Mesenteric fat pad (tissue), 1 donor: Measurements from ENCODE around the gene TNS3. TPM values are rescaled to one million over a fixed set of nuclear protein-coding genes. Genes with fewer than 3 reads are reported as not detected.

Source experiments
- DNase-seq: peaks from one replicate; pipeline ENCODE4 v3.0.0-alpha.2; 2020; ENCODE audit warnings: low spot score
- total RNA-seq: library from RNA; stranded (reverse); fragmentation: NEBNext Ultra II Directional; extraction: Animal tissue kit (Norgen Biotek cat#: 25700); gene quantifications from one replicate; pipeline ENCODE4 v1.2.1, GENCODE V29; 2021
- donor health status: DM: yes; HTN: yes; CAD: no.

Gene TNS3
- total RNA-seq, 1 donor from 2014 or later = 152 TPM

GRCh38 chr7:47247132-47247531 lies 334.8 kb downstream of the TNS3 start:
- no peak for DNase-seq

DNA sequence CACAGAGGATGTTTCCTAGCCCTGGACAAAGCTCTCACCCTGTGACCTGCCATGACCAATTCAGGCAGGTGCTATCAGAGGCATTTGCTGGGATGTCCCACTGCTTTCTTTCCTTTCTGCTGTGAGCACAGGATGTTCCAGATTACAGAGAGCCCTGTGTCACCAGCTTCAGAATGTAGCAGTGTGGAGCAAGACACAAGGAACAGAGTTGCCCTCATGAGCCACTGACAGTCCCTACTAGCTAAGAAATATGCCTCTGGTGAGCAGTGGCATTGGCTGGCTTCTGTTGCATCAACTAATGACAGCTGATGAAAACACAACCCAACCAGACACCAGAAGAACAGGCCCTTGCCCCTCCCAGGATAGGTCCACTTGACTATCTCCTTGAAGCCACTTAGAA lies 337.2 kb downstream of the TNS3 start:
- no peak for DNase-seq

- DNase-seq = no peak
These were observed 340.5 kb downstream of the TNS3 start for GRCh38 chr7:47241112-47242065.

- DNase-seq = no peak
These were observed 341.9 kb downstream of the TNS3 start for GRCh38 chr7:47239931-47240421.

DNA sequence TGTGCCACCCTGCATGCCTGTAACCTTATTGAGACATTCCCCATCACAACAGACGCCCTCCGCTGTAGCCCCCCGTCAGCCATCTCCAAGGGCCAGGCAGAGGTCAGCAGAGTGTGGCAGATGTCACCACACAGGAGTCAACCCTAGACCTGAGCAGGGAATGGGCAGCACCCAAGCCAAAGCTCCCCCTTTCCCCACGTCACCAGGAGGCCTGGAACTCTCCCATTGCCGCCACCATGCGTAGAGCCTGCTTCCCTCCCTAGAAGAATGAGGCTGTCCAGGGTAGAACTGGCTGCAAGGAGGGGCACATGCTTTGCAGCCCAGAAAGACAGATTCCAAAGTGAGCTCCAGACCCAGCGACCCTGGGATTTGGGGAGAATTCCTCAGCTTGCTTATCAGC lies 342.9 kb downstream of the TNS3 start:
- DNase-seq = no peak

- no peak for DNase-seq
These were observed 345.3 kb downstream of the TNS3 start for GRCh38 chr7:47236480-47237129.

DNA sequence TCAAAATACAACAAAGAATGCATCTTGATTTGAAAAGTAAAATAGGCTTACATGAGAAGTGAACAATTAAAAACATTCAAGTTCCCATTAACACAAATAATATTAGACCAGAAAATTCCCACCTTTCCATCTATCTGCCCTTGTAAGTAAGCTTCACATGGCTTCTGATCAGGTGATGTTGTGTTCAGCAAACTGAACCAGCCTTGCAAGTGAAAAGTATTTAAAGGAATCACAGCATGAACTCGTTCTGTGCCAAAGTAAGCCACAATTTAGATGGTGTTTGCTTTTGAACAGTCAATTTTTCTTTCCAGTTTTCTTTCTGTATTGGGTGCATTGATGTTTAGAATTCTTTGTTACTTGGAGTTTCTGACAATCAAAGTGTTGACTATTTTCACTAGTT lies 347.9 kb downstream of the TNS3 start:
- no peak for DNase-seq

GRCh38 chr7:47232751-47233412 lies 349.0 kb downstream of the TNS3 start:
- no peak for DNase-seq

DNA sequence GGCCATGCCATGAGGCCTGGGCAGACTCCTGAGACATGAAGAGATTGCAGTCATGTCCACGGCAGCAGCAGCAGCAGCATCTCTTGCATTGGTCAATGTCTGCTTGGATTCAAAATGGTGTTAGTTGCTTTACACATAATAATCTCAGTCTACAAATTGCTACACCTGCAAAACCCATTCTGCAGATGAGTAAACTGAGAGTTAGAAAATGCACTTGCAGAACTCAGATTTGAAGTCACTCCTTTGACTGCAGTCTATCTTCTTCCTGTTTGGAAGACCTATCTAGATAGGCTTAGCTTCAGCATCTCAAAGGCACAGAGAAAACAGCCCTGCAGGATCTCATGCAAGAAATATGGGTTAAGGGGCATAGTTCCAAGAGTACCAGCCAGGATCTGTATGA lies 350.3 kb downstream of the TNS3 start:
- no peak for DNase-seq

DNA sequence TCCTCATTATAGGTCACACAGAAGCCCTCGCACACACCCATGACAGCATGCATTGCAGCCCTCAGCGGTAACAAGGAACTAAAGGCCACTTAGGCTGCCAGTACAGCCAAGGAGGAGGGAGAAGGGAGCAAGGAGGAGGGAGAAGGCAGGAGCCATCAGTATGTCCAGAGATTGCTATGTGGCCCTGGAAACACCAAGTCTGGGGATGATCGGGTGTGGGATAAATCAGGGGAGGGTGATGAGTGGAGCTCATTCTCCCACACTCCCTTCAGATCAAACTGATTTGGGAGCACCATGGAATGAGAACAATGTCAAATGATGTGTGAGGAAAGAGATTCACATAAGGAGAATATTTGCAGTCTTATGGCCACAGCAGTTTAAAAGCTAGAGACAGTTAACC lies 350.9 kb downstream of the TNS3 start:
- DNase-seq = no peak

DNA sequence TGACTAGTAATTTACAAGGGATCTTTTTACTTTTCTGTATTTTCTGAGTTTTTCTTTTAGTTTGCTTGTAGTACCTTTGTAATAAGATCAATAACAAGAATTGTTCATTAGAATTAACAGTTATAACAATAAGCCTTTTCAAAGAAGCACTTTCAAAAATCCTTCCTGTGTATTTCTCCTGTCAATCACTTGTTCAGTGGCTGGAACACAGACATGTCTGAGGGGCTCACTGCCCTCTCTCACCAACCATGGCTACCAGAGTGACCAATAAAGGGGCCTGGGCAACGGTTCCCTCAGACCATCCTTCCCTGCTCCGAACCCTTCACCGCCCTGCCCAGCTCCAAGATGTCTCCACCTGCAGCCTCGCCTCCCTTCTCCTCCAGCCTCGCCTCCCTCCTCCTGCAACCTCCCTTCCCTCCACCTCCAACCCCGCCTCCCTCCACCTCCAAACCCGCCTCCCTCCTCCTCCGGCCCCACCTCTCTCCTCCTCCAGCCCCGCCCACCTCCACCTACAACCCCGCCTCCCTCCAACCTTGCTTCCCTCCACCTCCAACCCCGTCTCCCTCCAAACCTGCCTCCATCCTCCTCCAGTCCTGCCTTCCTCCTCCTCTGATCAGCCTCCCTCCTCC lies 353.4 kb downstream of the TNS3 start:
- DNase-seq = no peak

DNA sequence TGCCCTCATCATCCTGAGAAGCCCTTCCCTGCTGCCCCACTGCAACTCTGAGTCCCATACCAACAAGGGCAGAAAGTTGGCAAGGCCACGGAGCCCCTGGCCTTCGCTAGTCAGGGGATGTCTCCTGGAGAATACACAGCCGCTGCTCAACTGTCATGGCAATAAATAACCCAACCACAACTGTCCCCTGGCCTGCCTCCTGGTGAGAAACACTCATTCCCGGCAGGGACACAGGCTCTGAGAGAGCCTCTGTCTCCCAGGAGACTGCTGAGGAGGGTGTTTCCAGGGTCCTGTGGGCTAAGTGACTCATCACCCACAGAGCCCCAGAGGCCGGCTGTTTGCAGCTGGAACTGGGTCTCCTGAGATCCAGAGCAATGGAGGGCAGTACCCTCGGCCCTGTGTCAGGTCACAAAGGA lies 354.1 kb downstream of the TNS3 start:
- no peak for DNase-seq

DNA sequence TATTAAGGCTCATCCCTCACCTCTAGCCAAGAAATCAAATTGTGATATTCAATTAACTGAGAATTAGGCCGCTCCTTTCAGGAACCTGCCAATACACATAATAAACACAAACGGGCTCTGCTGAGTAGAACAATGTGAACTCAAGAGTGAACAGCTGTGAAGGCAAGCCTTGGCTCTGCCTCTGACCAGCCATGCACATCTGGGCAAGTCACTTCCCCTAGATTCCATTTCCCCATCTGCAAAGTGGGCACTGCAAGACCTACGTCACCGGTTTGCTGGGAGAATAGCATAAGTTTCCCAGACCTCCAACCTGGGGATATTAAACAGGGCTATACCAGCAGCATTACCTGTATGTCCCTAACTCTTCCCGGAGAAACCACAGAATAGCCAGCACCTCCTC lies 355.2 kb downstream of the TNS3 start:
- no peak for DNase-seq

GRCh38 chr7:47225387-47226131 lies 356.4 kb downstream of the TNS3 start:
- DNase-seq = no peak
